Measurements from ENCODE around the gene CAPZA2. TPM values are rescaled to one million over a fixed set of nuclear protein-coding genes. Genes with fewer than 3 reads are reported as not detected.

CAPZA2 gene
- total RNA-seq, 4 donors from 2014 or later = 142 to 215 (median 176) TPM

- 95% methylated on average over 4 of the region's 4 CpGs for WGBS, 2 donors
- no peaks in the 10 kb centered on the region for H3K36me3 ChIP-seq
- no peak overlapping the region for H3K27ac ChIP-seq
- TF ChIP-seq CTCF (IDR thresholded peaks at IDR 0.05) = no peak
- H3K4me1 ChIP-seq = no peaks in the 10 kb centered on the region
- intact Hi-C loops (cut with DNase I) = no loop called here
- no peak for DNase-seq
- no peaks in the 10 kb centered on the region for H3K27me3 ChIP-seq
- no peak overlapping the region for H3K4me3 ChIP-seq (replicated peaks in 1 of 3)
- H3K9me3 ChIP-seq = no peaks in the 10 kb centered on the region
Measured at GRCh38 chr7:116899308-116899707, 36.9 kb downstream of the CAPZA2 start.

GRCh38 chr7:116901143-116901542, 38.8 kb downstream of the CAPZA2 start:
- no peak for DNase-seq
- no peaks in the 10 kb centered on the region for H3K4me1 ChIP-seq
- intact Hi-C loops (cut with DNase I) = no loop called here
- H3K9me3 ChIP-seq = no peaks in the 10 kb centered on the region
- no peak overlapping the region for H3K4me3 ChIP-seq (replicated peaks in 1 of 3)
- 96 to 100% methylated on average over 2 of the region's 2 CpGs for WGBS, 2 donors
- H3K27me3 ChIP-seq = no peaks in the 10 kb centered on the region
- no peak overlapping the region for H3K27ac ChIP-seq
- no peak for TF ChIP-seq POLR2A (IDR thresholded peaks at IDR 0.05)
- no peak for TF ChIP-seq CTCF (IDR thresholded peaks at IDR 0.05)
- H3K36me3 ChIP-seq = no peaks in the 10 kb centered on the region

- Histone ChIP-seq H3K27ac (no peak overlapping the region), H3K9me3 (no peaks in the 10 kb centered on the region), H3K4me3 (replicated peaks in 1 of 3) (no peak overlapping the region), H3K36me3 (no peaks in the 10 kb centered on the region), H3K4me1 (no peaks in the 10 kb centered on the region), H3K27me3 (no peaks in the 10 kb centered on the region)
- intact Hi-C loops (cut with DNase I) = no loop called here
- no peak for DNase-seq
- TF ChIP-seq POLR2A (IDR thresholded peaks at IDR 0.05) (no peak), CTCF (IDR thresholded peaks at IDR 0.05) (no peak)
- WGBS, 2 donors = 88 to 99% methylated on average over 3 of the region's 3 CpGs
Measured at GRCh38 chr7:116902867-116903266, 40.5 kb downstream of the CAPZA2 start.

- DNase-seq = no peak
- Histone ChIP-seq H3K36me3 (peaks cover 4 to 5% of the 10 kb centered on the region in 2 donors), H3K4me3 (replicated peaks in 1 of 3) (no peak overlapping the region), H3K4me1 (no peaks in the 10 kb centered on the region), H3K9me3 (no peaks in the 10 kb centered on the region), H3K27me3 (no peaks in the 10 kb centered on the region), H3K27ac (no peak overlapping the region)
- intact Hi-C loops (cut with DNase I) = no loop called here
- 96 to 98% methylated on average over 1 of the region's 1 CpG for WGBS, 2 donors
- TF ChIP-seq POLR2A (IDR thresholded peaks at IDR 0.05) (no peak), CTCF (IDR thresholded peaks at IDR 0.05) (no peak)
Measured at GRCh38 chr7:116906391-116906790, 44.0 kb downstream of the CAPZA2 start.

- no peak overlapping the region for H3K4me3 ChIP-seq (replicated peaks in 1 of 3)
- H3K9me3 ChIP-seq = no peaks in the 10 kb centered on the region
- intact Hi-C loops (cut with DNase I) = no loop called here
- WGBS, 2 donors = 97% methylated on average over 6 of the region's 6 CpGs
- H3K27me3 ChIP-seq = no peaks in the 10 kb centered on the region
- TF ChIP-seq CTCF (IDR thresholded peaks at IDR 0.05) (no peak), POLR2A (IDR thresholded peaks at IDR 0.05) (no peak)
- peaks cover 19 to 22% of the 10 kb centered on the region in 2 donors for H3K36me3 ChIP-seq
- no peaks in the 10 kb centered on the region for H3K4me1 ChIP-seq
- no peak overlapping the region for H3K27ac ChIP-seq
- DNase-seq = no peak
Measured at GRCh38 chr7:116910383-116910782, 48.0 kb downstream of the CAPZA2 start.
